ENCODE measurements around the gene L3MBTL4.

Gene L3MBTL4

GRCh38 chr18:5998166-5998881 lies 416.4 kb downstream of the L3MBTL4 start (continued):
- TF ChIP-seq, protein P1, sequence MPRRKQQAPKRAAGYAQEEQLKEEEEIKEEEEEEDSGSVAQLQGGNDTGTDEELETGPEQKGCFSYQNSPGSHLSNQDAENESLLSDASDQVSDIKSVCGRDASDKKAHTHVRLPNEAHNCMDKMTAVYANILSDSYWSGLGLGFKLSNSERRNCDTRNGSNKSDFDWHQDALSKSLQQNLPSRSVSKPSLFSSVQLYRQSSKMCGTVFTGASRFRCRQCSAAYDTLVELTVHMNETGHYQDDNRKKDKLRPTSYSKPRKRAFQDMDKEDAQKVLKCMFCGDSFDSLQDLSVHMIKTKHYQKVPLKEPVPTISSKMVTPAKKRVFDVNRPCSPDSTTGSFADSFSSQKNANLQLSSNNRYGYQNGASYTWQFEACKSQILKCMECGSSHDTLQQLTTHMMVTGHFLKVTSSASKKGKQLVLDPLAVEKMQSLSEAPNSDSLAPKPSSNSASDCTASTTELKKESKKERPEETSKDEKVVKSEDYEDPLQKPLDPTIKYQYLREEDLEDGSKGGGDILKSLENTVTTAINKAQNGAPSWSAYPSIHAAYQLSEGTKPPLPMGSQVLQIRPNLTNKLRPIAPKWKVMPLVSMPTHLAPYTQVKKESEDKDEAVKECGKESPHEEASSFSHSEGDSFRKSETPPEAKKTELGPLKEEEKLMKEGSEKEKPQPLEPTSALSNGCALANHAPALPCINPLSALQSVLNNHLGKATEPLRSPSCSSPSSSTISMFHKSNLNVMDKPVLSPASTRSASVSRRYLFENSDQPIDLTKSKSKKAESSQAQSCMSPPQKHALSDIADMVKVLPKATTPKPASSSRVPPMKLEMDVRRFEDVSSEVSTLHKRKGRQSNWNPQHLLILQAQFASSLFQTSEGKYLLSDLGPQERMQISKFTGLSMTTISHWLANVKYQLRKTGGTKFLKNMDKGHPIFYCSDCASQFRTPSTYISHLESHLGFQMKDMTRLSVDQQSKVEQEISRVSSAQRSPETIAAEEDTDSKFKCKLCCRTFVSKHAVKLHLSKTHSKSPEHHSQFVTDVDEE (CRISPR knock-in tag; IDR thresholded peaks at IDR 0.05): no peak
- TF ChIP-seq CSDC2 (CRISPR knock-in tag; IDR thresholded peaks at IDR 0.05) (no peak), ZFP30 (CRISPR knock-in tag; IDR thresholded peaks at IDR 0.05) (no peak), ARNTL (CRISPR knock-in tag; IDR thresholded peaks at IDR 0.05; ENCODE audit: borderline replicate concordance, low read depth) (no peak)

- TF ChIP-seq ZNF8 (CRISPR knock-in tag; IDR thresholded peaks at IDR 0.05) (no peak), ARNTL (CRISPR knock-in tag; IDR thresholded peaks at IDR 0.05; ENCODE audit: borderline replicate concordance, low read depth) (no peak), GLIS3 (CRISPR knock-in tag; IDR thresholded peaks at IDR 0.05) (no peak)
- TF ChIP-seq, protein P2, sequence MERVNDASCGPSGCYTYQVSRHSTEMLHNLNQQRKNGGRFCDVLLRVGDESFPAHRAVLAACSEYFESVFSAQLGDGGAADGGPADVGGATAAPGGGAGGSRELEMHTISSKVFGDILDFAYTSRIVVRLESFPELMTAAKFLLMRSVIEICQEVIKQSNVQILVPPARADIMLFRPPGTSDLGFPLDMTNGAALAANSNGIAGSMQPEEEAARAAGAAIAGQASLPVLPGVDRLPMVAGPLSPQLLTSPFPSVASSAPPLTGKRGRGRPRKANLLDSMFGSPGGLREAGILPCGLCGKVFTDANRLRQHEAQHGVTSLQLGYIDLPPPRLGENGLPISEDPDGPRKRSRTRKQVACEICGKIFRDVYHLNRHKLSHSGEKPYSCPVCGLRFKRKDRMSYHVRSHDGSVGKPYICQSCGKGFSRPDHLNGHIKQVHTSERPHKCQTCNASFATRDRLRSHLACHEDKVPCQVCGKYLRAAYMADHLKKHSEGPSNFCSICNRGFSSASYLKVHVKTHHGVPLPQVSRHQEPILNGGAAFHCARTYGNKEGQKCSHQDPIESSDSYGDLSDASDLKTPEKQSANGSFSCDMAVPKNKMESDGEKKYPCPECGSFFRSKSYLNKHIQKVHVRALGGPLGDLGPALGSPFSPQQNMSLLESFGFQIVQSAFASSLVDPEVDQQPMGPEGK (CRISPR knock-in tag; IDR thresholded peaks at IDR 0.05; ENCODE audit: borderline replicate concordance): no peak
These were observed 417.4 kb downstream of the L3MBTL4 start for GRCh38 chr18:5997361-5997760.

GRCh38 chr18:5995626-5996025 lies 419.1 kb downstream of the L3MBTL4 start:
- ATAC-seq: no peak
- TF ChIP-seq CSDC2 (CRISPR knock-in tag; IDR thresholded peaks at IDR 0.05): no peak
- no peak for TF ChIP-seq CSRNP3 (CRISPR knock-in tag; IDR thresholded peaks at IDR 0.05)

More at GRCh38 chr18:5997361-5997760, 417.4 kb downstream of the L3MBTL4 start:
- ATAC-seq: no peak

DNA sequence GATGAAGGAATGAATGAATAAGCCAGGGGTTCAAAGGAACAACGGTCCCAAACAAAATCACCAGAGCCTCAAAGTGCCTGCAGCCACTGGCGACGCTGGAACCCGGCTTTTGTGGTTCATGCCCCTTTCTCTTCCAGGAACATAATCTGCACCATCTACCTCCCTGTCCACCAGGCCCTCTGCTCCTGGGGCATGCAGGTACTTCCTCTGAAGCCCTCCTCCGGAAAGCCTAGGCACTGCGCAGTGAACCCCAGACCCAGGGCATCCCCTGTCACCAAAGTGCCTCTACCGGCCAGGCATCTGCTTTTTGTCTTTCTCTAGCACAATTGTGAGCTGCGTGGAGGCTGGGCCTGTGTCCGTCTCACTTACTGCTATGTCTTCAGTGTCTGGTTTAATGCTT lies 420.8 kb downstream of the L3MBTL4 start:
- TF ChIP-seq ZFP30 (CRISPR knock-in tag; IDR thresholded peaks at IDR 0.05) (no peak), ARNTL (CRISPR knock-in tag; IDR thresholded peaks at IDR 0.05; ENCODE audit: borderline replicate concordance, low read depth) (no peak), ZNF70 (CRISPR knock-in tag; IDR thresholded peaks at IDR 0.05) (no peak), ESRRG (CRISPR knock-in tag; IDR thresholded peaks at IDR 0.05) (no peak), ZNF8 (CRISPR knock-in tag; IDR thresholded peaks at IDR 0.05) (no peak), OSR1 (CRISPR knock-in tag; IDR thresholded peaks at IDR 0.05) (no peak), SNAI2 (CRISPR knock-in tag; IDR thresholded peaks at IDR 0.05) (no peak), ZFP3 (CRISPR knock-in tag; IDR thresholded peaks at IDR 0.05) (no peak), CSRNP3 (CRISPR knock-in tag; IDR thresholded peaks at IDR 0.05) (no peak), PPARA (CRISPR knock-in tag; IDR thresholded peaks at IDR 0.05; ENCODE audit: borderline replicate concordance) (no peak), RARB (CRISPR knock-in tag; IDR thresholded peaks at IDR 0.05) (no peak)
- TF ChIP-seq, protein P3, sequence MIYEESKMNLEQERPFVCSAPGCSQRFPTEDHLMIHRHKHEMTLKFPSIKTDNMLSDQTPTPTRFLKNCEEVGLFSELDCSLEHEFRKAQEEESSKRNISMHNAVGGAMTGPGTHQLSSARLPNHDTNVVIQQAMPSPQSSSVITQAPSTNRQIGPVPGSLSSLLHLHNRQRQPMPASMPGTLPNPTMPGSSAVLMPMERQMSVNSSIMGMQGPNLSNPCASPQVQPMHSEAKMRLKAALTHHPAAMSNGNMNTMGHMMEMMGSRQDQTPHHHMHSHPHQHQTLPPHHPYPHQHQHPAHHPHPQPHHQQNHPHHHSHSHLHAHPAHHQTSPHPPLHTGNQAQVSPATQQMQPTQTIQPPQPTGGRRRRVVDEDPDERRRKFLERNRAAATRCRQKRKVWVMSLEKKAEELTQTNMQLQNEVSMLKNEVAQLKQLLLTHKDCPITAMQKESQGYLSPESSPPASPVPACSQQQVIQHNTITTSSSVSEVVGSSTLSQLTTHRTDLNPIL (CRISPR knock-in tag; IDR thresholded peaks at IDR 0.05; ENCODE audit: low read depth): no peak
- TF ChIP-seq, protein P4, sequence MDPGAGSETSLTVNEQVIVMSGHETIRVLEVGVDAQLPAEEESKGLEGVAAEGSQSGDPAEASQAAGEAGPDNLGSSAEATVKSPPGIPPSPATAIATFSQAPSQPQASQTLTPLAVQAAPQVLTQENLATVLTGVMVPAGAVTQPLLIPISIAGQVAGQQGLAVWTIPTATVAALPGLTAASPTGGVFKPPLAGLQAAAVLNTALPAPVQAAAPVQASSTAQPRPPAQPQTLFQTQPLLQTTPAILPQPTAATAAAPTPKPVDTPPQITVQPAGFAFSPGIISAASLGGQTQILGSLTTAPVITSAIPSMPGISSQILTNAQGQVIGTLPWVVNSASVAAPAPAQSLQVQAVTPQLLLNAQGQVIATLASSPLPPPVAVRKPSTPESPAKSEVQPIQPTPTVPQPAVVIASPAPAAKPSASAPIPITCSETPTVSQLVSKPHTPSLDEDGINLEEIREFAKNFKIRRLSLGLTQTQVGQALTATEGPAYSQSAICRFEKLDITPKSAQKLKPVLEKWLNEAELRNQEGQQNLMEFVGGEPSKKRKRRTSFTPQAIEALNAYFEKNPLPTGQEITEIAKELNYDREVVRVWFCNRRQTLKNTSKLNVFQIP (CRISPR knock-in tag; IDR thresholded peaks at IDR 0.05; ENCODE audit: borderline replicate concordance, low read depth): no peak
- TF ChIP-seq, protein P2 (CRISPR knock-in tag; IDR thresholded peaks at IDR 0.05; ENCODE audit: borderline replicate concordance): no peak
- TF ChIP-seq, protein P1 (CRISPR knock-in tag; IDR thresholded peaks at IDR 0.05): no peak
- no peak for ATAC-seq
